Neutrophil (primary cell): ENCODE measurements around the gene STIL.
"Not testable (repeated sequence)": the region's sequence is repeated elsewhere in the genome, so short reads cannot be mapped to it uniquely, and the experiment has no call there.

Experiments
- H3K27ac ChIP-seq: fragments of 200-600 bp; sonication (generic); 2 replicates; pipeline ENCODE4 v1.5.1; 2016; ENCODE audit warnings: mild to moderate bottlenecking, moderate library complexity
- H3K27me3 ChIP-seq: fragments of 200-600 bp; sonication (generic); 2 replicates; pipeline ENCODE4 v1.6.0; 2016; ENCODE audit warnings: mild to moderate bottlenecking
- H3K36me3 ChIP-seq: fragments of 200-600 bp; sonication (generic); 2 replicates; pipeline ENCODE4 v1.5.1; 2017
- H3K4me1 ChIP-seq, 2 experiments: fragments of 200-600 bp in 1 of 2; sonication (generic) in 1 of 2; 1 replicate in 1 of 2; 2 replicates in 1 of 2; pipeline versions ENCODE4 v1.5.1 to v1.6.1; 2013 to 2016; ENCODE audit warnings: low read depth in 1 of 2, low read length in 1 of 2, mild to moderate bottlenecking in 1 of 2, moderate library complexity in 1 of 2; ENCODE audit not compliant: control insufficient read depth in 1 of 2, insufficient read depth in 1 of 2
- H3K4me3 ChIP-seq, 2 experiments: fragments of 200-600 bp in 1 of 2; sonication (generic) in 1 of 2; 1 replicate in 1 of 2; 2 replicates in 1 of 2; pipeline ENCODE4 v1.5.1; 2013 to 2016; ENCODE audit warnings: low read depth in 1 of 2, low read length in 1 of 2, mild to moderate bottlenecking in 1 of 2, moderate library complexity in 1 of 2
- H3K9me3 ChIP-seq: fragments of 200-600 bp; sonication (generic); 2 replicates; pipeline ENCODE4 v1.5.1; 2016
- CTCF ChIP-seq: fragments of 200-600 bp; sonication (generic); IDR thresholded peaks from 2 replicates; pipeline ENCODE4 v1.5.1; 2016; ENCODE audit warnings: antibody characterized with exemption

STIL gene

GRCh38 chr1:47207803-47208373 lies 106.1 kb downstream of the STIL start:
- TF ChIP-seq CTCF, result no peak
- Histone ChIP-seq H3K9me3 (no peaks in the 10 kb centered on the region), H3K27ac (no peak overlapping the region), H3K4me3 (no peak overlapping the region), H3K36me3 (no peaks in the 10 kb centered on the region), H3K4me1 (peaks cover 0 to 3% of the 10 kb centered on the region in 2 experiments), H3K27me3 (peaks cover 14% of the 10 kb centered on the region)

GRCh38 chr1:47205918-47206317 lies 108.0 kb downstream of the STIL start:
- Histone ChIP-seq H3K4me1 (no peaks in the 10 kb centered on the region), H3K27ac (no peak overlapping the region), H3K36me3 (no peaks in the 10 kb centered on the region), H3K27me3 (peaks cover 23% of the 10 kb centered on the region), H3K9me3 (no peaks in the 10 kb centered on the region), H3K4me3 (no peak overlapping the region)
- no peak for TF ChIP-seq CTCF

GRCh38 chr1:47203504-47203903 lies 110.4 kb downstream of the STIL start:
- H3K36me3 ChIP-seq, H3K4me1 ChIP-seq, H3K9me3 ChIP-seq, H3K4me3 ChIP-seq, H3K27ac ChIP-seq: not testable (repeated sequence)
- H3K27me3 ChIP-seq, result peaks cover 23% of the 10 kb centered on the region

- no peaks in the 10 kb centered on the region for H3K4me1 ChIP-seq
- H3K4me3 ChIP-seq, result no peak overlapping the region
- H3K27ac ChIP-seq, result no peak overlapping the region
- TF ChIP-seq CTCF, result no peak
- peaks cover 17% of the 10 kb centered on the region for H3K27me3 ChIP-seq
- no peaks in the 10 kb centered on the region for H3K9me3 ChIP-seq
- H3K36me3 ChIP-seq, result no peaks in the 10 kb centered on the region
These were observed 112.8 kb downstream of the STIL start for GRCh38 chr1:47201179-47201578.
